GM19395 (cell line): Measurements from ENCODE around the gene MYD88.
A peak's percentile ranks its signal among the peaks of the same experiment; 100 is the strongest.

Source experiments
- ATAC-seq: cut with Tn5 transposase; IDR thresholded peaks from one replicate; pipeline ENCODE4 v1.9.1; 2021; ENCODE audit warnings: mild to moderate bottlenecking, moderate library complexity; ENCODE audit not compliant: unreplicated experiment

The MYD88 gene

DNA sequence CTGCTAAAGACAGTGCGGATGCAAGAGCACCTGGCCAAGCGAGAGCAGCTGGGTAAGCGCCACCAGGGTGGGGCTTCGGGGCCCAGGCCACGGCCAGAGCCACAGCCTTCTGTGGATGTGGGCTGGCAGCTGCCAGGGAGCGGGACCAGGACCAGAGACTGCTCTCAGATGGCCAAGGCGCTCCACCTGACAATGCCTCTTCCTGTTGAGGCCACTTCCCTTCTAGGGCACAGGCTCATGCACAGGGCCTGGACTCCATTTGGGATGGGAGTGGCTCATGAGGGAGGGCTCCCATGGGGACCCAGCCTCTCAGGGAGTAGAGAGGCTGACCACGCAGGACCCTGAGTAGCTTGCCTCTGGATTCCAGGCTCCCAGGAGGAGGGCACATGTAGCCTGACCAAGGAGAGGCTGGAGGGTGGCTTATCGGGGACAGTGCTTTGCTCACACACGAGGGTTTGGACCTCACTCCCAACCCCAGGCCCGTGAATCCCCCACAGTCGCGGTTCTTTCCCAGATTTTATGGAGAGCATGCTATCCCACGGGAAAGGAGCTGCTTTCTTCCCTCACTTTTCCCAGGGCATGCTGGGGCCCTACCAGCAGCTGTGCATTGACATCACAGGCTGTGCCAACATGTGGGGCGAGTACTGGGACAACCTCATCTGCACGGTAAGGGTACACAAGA, 26.6 kb upstream of the MYD88 start:
- no peak for ATAC-seq

GRCh38 chr3:38112378-38112761, 26.1 kb upstream of the MYD88 start:
- no peak for ATAC-seq

DNA sequence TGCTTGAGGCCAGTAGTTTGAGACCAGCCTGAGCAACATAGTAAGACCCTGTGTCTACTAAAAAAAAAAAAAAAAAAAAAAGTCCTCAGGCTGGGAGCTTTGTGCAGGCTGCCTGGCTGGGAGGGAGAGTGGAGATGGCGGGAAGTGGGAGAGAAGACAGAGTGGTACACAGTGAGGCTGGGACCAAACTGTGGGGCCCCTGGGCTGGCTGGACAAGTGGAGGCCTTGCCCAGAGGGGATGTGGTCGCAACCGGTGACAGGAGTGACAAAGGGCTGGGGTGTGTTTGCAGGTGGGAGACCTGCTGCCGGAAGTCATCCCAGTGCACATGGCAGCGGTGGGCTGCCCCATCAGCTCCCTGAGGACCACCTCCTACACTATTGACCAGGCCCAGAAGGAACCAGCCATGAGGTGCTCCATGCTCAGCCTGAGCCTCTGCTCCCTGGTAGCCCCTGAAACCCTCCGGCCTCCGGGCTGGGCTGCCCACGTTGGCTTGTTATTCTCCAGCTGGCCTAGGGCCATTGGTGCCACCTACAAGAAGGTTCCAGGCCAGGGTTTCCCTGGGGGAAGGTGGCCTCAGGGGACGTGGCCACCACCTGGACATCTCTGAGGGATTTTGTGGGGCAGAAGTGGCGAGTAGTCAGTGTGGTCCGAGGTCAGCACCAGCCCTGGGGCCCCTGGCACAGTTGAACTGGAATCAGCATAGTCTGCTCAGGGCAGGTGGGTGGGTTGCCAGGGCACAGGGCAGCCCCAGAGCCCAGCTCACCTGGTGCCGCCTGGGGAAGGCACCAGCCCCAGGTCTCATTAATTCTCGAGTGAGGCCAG, 24.2 kb upstream of the MYD88 start:
- ATAC-seq: no peak

DNA sequence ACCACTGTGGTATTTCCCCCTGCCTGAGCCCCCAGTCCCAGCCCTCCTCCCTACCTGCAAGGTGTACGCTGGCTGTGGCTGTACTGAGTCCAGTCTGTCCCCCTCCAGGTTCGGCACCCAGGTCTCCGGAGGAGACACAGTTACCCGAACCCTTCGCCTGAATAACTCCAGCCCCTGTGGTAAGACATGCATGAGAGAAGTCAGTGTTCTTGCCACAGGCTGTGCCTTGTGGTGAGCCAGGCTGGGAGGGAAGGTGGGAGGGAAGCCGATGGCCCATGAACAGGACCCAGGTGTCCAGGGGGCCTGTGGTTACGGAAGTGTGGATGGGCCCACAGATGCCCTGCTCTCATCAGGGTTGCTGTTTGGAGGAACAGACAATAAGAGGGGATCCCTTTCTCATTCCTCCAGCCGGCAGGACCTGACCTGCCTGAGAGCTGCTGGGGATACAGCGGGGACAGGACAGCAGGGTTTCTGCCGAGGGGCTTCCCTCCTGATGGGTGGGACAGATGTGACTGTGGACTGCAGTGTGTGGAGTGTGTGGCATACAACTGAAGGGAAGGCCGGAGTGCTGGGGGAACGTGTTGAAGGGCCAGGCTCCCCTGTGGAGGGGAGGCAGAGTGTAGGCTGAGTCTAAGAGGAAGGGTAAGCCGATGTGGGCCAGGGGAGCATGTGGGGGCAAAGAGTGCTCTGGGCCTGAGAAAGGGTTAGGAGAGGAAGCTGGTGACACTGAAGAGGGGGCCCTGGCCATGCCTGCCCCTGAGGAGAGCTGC, 23.4 kb upstream of the MYD88 start:
- no peak for ATAC-seq

- ATAC-seq: no peak
Measured at GRCh38 chr3:38115645-38116427, 22.6 kb upstream of the MYD88 start.

- ATAC-seq: no peak
Measured at GRCh38 chr3:38116471-38117162, 21.8 kb upstream of the MYD88 start.

GRCh38 chr3:38117163-38117716, 21.2 kb upstream of the MYD88 start:
- ATAC-seq: no peak

GRCh38 chr3:38117748-38118420, 20.6 kb upstream of the MYD88 start:
- ATAC-seq: peak; percentile 80

DNA sequence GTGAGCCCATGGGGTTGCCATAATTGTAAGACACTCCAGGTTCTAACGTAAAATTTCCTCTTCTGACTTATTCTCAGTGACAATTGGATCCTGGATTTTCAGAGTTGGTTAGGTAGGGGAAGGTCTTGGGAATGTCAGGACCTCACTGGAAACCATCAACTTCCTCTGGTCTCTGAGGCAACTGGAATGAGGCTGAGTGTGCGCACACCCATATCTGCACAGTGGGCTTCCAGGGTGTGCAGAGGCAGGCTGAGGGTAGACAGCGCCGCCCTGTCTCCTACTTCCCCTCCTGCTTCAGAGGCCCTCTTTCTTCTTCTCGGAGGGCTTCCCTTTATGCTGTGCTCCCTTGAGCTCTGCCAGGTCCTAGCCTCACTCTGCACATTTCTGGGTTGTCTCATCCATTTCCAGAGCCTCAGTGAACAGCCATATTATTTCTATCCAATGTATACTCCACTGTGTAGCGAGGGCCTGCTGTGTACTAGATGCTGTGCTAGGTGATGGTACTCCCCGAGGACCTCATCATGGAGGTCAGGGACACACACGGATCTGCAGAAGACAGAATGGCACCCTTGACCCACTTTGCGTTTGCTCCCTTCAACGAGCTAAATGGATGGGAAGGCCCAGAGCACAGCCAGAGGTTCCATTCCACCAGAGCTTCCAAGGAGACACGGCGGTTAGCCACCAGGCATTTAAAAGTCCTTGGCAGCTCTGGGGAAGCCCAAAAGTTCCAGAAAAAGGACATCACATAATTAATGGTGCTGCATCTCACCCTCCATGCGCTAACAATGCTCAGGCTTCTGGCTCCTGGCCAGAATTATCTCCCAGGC, 19.8 kb upstream of the MYD88 start:
- ATAC-seq: no peak

GRCh38 chr3:38119248-38119544, 19.3 kb upstream of the MYD88 start:
- ATAC-seq: no peak

GRCh38 chr3:38119821-38120692, 18.4 kb upstream of the MYD88 start:
- ATAC-seq: no peak

DNA sequence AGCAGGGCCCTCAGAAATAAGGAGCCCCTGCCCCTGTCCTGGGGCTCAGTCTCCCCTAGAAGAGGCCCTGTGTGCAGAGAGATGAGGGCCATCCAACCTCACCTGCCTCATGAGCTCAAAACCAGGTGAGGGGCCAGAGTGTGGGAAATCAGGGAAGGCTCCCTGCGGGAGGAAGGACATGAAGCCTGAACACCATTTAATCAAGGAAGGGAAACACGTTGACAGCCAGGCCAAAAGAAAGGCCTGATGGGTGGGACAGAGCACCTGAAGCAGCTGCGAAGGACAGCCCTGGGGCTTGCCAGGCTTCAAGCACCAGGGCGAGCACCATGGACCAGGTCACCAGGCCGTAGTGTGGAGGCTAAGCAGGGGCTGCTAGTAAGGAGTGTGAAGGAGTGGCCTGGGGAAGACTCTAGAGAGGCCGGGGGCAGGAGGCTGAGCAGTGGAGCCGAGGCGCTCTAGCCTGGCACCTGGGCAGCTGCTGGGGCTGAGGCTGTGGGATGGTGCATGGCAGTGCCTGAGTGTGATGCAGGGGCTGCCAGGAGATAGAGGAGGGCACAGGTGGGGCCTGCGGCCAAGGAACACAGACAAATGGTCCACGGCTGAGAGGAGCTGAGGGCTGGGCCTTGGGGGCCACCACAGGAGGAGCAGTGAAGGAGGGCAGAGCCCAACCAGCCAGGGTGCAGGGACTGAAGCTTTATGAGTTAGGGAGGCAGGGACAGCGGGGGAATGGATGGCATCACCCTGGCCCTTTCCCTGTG, 17.6 kb upstream of the MYD88 start:
- ATAC-seq: no peak

DNA sequence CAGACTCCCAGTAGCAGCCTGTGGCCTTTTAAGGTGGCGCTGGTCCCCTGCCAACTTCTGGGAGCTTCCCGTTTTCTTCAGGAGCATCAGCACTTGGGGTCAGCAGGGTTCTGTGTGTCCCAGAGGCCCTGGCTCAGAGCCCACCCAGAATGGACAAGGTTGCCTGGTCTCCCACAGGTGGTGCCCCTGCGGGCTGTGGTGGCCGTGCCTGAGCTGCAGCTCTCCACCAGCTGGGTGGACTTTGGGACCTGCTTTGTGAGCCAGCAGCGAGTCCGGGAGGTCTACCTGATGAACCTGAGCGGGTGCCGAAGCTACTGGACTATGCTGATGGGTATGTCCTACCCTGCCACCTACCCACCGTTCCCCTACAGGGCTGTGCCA, 17.0 kb upstream of the MYD88 start:
- no peak for ATAC-seq

- no peak for ATAC-seq
Measured at GRCh38 chr3:38121832-38122461, 16.5 kb upstream of the MYD88 start.

- no peak for ATAC-seq
Measured at GRCh38 chr3:38122712-38123290, 15.7 kb upstream of the MYD88 start.
